WTC11 (cell line): ENCODE results near the gene FAM20A. TPM values are rescaled to one million over a fixed set of nuclear protein-coding genes. Genes with fewer than 3 reads are reported as not detected.

Experiments used
- ATAC-seq: fragments of 200-7000 bp; cut with Tn5 transposase; 2 replicates; pipeline ENCODE4 v1.10.0; 2021; ENCODE audit warnings: mild to moderate bottlenecking, moderate library complexity
- CTCF ChIA-PET: fragments of 300-600 bp; sonication (Branson Sonifier 250); formaldehyde crosslinking; loops from one replicate; lab custom pipeline; 2021; ENCODE audit warnings: antibody characterized with exemption; lab: Charles Lee
- POLR2A ChIA-PET: fragments of 350-600 bp; sonication (Branson Sonifier 250); formaldehyde crosslinking; loops from one replicate; lab custom pipeline; 2021; ENCODE audit warnings: antibody characterized with exemption; lab: Charles Lee
- DNase-seq: peaks from one replicate; pipeline ENCODE4 v3.0.0; 2021; ENCODE audit warnings: low spot score
- H3K27ac Mint-ChIP-seq: 2 replicates; pipeline ENCODE4 v1.8.0; 2021; ENCODE audit warnings: mixed read lengths
- H3K27me3 Mint-ChIP-seq: 2 replicates; pipeline ENCODE4 v1.8.0; 2021; ENCODE audit warnings: low read depth, mild to moderate bottlenecking, moderate library complexity, mixed read lengths
- H3K36me3 Mint-ChIP-seq: 2 replicates; pipeline ENCODE4 v1.8.0; 2021; ENCODE audit warnings: mixed read lengths
- H3K4me1 Mint-ChIP-seq: 2 replicates; pipeline ENCODE4 v1.8.0; 2022; ENCODE audit warnings: mixed read lengths
- H3K4me3 Mint-ChIP-seq: 2 replicates; pipeline ENCODE4 v1.8.0; 2021; ENCODE audit warnings: mild to moderate bottlenecking, moderate library complexity, mixed read lengths
- H3K9me3 Mint-ChIP-seq: 2 replicates; pipeline ENCODE4 v1.8.0; 2021; ENCODE audit warnings: mixed read lengths
- E2F1 ChIP-seq: sonication (generic); formaldehyde crosslinking; IDR thresholded peaks from 2 replicates; pipeline ENCODE4 v1.8.0; 2022; ENCODE audit warnings: mild to moderate bottlenecking, missing genetic modification reagents
- E2F5 ChIP-seq: sonication (generic); formaldehyde crosslinking; IDR thresholded peaks from 2 replicates; pipeline ENCODE4 v1.8.1; 2022; ENCODE audit warnings: mild to moderate bottlenecking, moderate library complexity, missing genetic modification reagents
- GTF2I ChIP-seq: fragments of 250-450 bp; sonication (Bioruptor Pico); conservative IDR thresholded peaks from 2 replicates; pipeline ENCODE4 v1.4.0; 2021; ENCODE audit warnings: mild to moderate bottlenecking
- IRF2 ChIP-seq: sonication (generic); formaldehyde crosslinking; IDR thresholded peaks from 2 replicates; pipeline ENCODE4 v1.8.0; 2022; ENCODE audit warnings: low read depth, missing genetic modification reagents, borderline replicate concordance
- KAT7 ChIP-seq: sonication (generic); formaldehyde crosslinking; IDR thresholded peaks from 2 replicates; pipeline ENCODE4 v1.8.1; 2023; ENCODE audit warnings: missing genetic modification reagents, mild to moderate bottlenecking, borderline replicate concordance
- MAX ChIP-seq: sonication (generic); formaldehyde crosslinking; IDR thresholded peaks from 2 replicates; pipeline ENCODE4 v1.8.0; 2022; ENCODE audit warnings: mild to moderate bottlenecking, missing genetic modification reagents
- NR2C2 ChIP-seq: sonication (generic); formaldehyde crosslinking; IDR thresholded peaks from 2 replicates; pipeline ENCODE4 v1.8.0; 2022; ENCODE audit warnings: mild to moderate bottlenecking, missing genetic modification reagents
- OVOL2 ChIP-seq: fragments of 250-450 bp; sonication (Bioruptor Pico); IDR thresholded peaks from 2 replicates; pipeline ENCODE4 v1.9.0; 2021; ENCODE audit warnings: mild to moderate bottlenecking, borderline replicate concordance
- SOX15 ChIP-seq: fragments of 250-450 bp; sonication (Bioruptor Pico); IDR thresholded peaks from 2 replicates; pipeline ENCODE4 v1.9.0; 2021; ENCODE audit warnings: mild to moderate bottlenecking
- SP1 ChIP-seq: sonication (generic); formaldehyde crosslinking; conservative IDR thresholded peaks from 2 replicates; pipeline ENCODE4 v1.8.1; 2022; ENCODE audit warnings: missing genetic modification reagents
- TEAD4 ChIP-seq: sonication (generic); formaldehyde crosslinking; IDR thresholded peaks from 2 replicates; pipeline ENCODE4 v1.8.0; 2022; ENCODE audit warnings: mild to moderate bottlenecking, missing genetic modification reagents
- ZBTB21 ChIP-seq: sonication (generic); formaldehyde crosslinking; IDR thresholded peaks from 2 replicates; pipeline ENCODE4 v1.8.1; 2023; ENCODE audit warnings: mild to moderate bottlenecking, missing genetic modification reagents, borderline replicate concordance
- ZNF232 ChIP-seq: sonication (generic); formaldehyde crosslinking; IDR thresholded peaks from 2 replicates; pipeline ENCODE4 v1.8.0; 2022; ENCODE audit warnings: mild to moderate bottlenecking, missing genetic modification reagents
- ZNF396 ChIP-seq: fragments of 250-450 bp; sonication (Bioruptor Pico); IDR thresholded peaks from 2 replicates; pipeline ENCODE4 v1.8.0; 2021; ENCODE audit warnings: mild to moderate bottlenecking, moderate library complexity, borderline replicate concordance
- total RNA-seq: library from RNA; stranded (reverse); gene quantifications from 3 replicates; pipeline ENCODE4 v1.2.3, GENCODE V29; 2021
- TF ChIP-seq, protein P1 (sequence below): sonication (generic); formaldehyde crosslinking; IDR thresholded peaks from 2 replicates; pipeline ENCODE4 v1.8.1; 2022; ENCODE audit warnings: missing genetic modification reagents, borderline replicate concordance
- TF ChIP-seq, protein P2 (sequence below): fragments of 250-450 bp; sonication (Bioruptor Pico); IDR thresholded peaks from 2 replicates; pipeline ENCODE4 v1.9.0; 2021; ENCODE audit warnings: mild to moderate bottlenecking
- TF ChIP-seq, protein P3 (sequence below): sonication (generic); formaldehyde crosslinking; IDR thresholded peaks from 2 replicates; pipeline ENCODE4 v1.8.1; 2022; ENCODE audit warnings: mild to moderate bottlenecking, missing genetic modification reagents, moderate library complexity, borderline replicate concordance
- TF ChIP-seq, protein P4 (sequence below): sonication (generic); formaldehyde crosslinking; IDR thresholded peaks from 2 replicates; pipeline ENCODE4 v1.8.1; 2023; ENCODE audit warnings: mild to moderate bottlenecking, moderate library complexity, missing genetic modification reagents

The FAM20A gene
- total RNA-seq, 1 experiment from 2014 or later, result 5.8 TPM

DNA sequence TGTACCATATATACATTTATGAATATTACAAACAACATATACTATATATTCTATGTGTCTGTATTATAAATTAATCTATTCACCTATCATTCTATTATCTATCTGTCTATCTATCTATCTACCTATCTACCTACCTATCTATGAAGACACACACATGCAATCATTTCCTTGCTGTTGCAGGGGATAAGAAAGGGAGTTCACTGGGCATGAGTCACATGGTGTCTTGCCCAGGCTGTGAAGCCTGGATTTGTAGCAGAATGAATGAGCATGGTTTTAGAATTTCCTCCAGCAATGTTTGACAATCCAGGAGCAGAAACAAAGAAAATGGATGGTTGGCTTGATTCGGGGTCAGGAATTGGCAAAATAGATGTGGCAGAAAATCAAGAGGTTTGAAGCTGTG, 23.2 kb upstream of the FAM20A start (continued):
- TF ChIP-seq KAT7 (CRISPR knock-in tag) (no peak), GTF2I (no peak), ZNF232 (CRISPR knock-in tag) (no peak)
- TF ChIP-seq, protein P1, sequence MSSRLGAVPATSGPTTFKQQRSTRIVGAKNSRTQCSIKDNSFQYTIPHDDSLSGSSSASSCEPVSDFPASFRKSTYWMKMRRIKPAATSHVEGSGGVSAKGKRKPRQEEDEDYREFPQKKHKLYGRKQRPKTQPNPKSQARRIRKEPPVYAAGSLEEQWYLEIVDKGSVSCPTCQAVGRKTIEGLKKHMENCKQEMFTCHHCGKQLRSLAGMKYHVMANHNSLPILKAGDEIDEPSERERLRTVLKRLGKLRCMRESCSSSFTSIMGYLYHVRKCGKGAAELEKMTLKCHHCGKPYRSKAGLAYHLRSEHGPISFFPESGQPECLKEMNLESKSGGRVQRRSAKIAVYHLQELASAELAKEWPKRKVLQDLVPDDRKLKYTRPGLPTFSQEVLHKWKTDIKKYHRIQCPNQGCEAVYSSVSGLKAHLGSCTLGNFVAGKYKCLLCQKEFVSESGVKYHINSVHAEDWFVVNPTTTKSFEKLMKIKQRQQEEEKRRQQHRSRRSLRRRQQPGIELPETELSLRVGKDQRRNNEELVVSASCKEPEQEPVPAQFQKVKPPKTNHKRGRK, result no peak

DNA sequence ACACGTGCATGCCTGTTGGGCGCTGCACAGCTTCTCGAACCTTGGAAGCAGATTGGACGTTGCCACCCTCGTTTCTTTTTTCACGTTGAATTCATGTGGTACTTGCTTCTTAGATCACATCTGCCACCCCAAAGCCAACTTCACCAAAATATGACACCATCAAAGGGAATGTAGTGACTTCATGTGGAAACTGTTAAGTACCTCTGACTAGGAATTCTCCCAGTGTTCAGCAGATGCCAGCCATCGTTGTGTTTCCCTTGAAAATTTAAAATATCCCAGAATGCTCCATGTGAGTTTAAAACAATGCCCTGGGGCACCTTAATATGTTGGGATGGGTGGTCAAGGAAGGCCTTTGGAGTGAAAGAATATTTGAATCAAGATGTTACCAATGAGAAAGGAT, 22.6 kb upstream of the FAM20A start:
- no peaks in the 10 kb centered on the region for H3K36me3 Mint-ChIP-seq
- peaks cover 8% of the 10 kb centered on the region for H3K9me3 Mint-ChIP-seq
- ChIA-PET CTCF (no interaction called here), POLR2A (no interaction called here)
- DNase-seq (no peak), ATAC-seq (no peak)
- no peak overlapping the region for H3K4me3 Mint-ChIP-seq
- H3K4me1 Mint-ChIP-seq, result peaks cover 8% of the 10 kb centered on the region
- no peak overlapping the region for H3K27ac Mint-ChIP-seq
- H3K27me3 Mint-ChIP-seq, result no peaks in the 10 kb centered on the region
- no peak for TF ChIP-seq SOX15

DNA sequence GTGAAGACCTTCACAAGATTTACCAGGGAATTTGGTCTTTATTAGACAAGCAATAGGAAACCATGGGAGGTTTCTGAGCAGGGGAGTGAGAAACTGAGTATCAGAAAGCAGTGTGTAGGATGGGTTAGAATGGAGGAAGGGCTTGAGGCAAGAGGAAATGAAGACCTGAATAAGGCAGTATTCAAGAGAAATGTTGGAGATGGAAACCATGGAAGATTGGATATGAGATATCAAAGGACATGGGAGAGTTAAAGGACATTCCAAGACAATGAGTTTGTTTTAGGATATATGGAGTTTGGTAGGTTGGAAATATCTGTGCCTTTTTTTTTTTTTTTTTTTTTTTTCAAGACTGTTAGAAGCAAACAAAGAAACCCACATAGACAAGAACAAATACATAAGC, 21.3 kb upstream of the FAM20A start:
- TF ChIP-seq ZBTB21, result no peak
- TF ChIP-seq ZNF396 (CRISPR knock-in tag), result no peak
- no peak for TF ChIP-seq IRF2 (CRISPR knock-in tag)
- TF ChIP-seq, protein P2, sequence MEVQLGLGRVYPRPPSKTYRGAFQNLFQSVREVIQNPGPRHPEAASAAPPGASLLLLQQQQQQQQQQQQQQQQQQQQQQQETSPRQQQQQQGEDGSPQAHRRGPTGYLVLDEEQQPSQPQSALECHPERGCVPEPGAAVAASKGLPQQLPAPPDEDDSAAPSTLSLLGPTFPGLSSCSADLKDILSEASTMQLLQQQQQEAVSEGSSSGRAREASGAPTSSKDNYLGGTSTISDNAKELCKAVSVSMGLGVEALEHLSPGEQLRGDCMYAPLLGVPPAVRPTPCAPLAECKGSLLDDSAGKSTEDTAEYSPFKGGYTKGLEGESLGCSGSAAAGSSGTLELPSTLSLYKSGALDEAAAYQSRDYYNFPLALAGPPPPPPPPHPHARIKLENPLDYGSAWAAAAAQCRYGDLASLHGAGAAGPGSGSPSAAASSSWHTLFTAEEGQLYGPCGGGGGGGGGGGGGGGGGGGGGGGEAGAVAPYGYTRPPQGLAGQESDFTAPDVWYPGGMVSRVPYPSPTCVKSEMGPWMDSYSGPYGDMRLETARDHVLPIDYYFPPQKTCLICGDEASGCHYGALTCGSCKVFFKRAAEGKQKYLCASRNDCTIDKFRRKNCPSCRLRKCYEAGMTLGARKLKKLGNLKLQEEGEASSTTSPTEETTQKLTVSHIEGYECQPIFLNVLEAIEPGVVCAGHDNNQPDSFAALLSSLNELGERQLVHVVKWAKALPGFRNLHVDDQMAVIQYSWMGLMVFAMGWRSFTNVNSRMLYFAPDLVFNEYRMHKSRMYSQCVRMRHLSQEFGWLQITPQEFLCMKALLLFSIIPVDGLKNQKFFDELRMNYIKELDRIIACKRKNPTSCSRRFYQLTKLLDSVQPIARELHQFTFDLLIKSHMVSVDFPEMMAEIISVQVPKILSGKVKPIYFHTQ (CRISPR knock-in tag), result no peak
- TF ChIP-seq, protein P3, sequence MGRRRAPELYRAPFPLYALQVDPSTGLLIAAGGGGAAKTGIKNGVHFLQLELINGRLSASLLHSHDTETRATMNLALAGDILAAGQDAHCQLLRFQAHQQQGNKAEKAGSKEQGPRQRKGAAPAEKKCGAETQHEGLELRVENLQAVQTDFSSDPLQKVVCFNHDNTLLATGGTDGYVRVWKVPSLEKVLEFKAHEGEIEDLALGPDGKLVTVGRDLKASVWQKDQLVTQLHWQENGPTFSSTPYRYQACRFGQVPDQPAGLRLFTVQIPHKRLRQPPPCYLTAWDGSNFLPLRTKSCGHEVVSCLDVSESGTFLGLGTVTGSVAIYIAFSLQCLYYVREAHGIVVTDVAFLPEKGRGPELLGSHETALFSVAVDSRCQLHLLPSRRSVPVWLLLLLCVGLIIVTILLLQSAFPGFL, result no peak
- TF ChIP-seq, protein P4, sequence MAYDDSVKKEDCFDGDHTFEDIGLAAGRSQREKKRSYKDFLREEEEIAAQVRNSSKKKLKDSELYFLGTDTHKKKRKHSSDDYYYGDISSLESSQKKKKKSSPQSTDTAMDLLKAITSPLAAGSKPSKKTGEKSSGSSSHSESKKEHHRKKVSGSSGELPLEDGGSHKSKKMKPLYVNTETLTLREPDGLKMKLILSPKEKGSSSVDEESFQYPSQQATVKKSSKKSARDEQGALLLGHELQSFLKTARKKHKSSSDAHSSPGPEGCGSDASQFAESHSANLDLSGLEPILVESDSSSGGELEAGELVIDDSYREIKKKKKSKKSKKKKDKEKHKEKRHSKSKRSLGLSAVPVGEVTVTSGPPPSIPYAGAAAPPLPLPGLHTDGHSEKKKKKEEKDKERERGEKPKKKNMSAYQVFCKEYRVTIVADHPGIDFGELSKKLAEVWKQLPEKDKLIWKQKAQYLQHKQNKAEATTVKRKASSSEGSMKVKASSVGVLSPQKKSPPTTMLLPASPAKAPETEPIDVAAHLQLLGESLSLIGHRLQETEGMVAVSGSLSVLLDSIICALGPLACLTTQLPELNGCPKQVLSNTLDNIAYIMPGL (CRISPR knock-in tag), result no peak
- TF ChIP-seq OVOL2 (CRISPR knock-in tag), result no peak
- TF ChIP-seq TEAD4, result no peak
- TF ChIP-seq MAX (CRISPR knock-in tag), result no peak
- TF ChIP-seq SP1, result no peak
- TF ChIP-seq NR2C2 (CRISPR knock-in tag), result no peak
- no peak for TF ChIP-seq E2F5 (CRISPR knock-in tag)
- TF ChIP-seq E2F1 (CRISPR knock-in tag), result no peak
- TF ChIP-seq, all 79 proteins: peak for 0
- H3K4me1 Mint-ChIP-seq, result peaks cover 7% of the 10 kb centered on the region

More for the DNA sequence above, 21.3 kb upstream of the FAM20A start:
- CTCF ChIA-PET, result interaction anchor here (1.0 kb wide), 1 partner anchor 8 kb away, joined by 5 read pairs; no protein-coding TSS in a partner anchor
- Mint-ChIP-seq H3K27ac (no peak overlapping the region), H3K36me3 (no peaks in the 10 kb centered on the region), H3K27me3 (no peaks in the 10 kb centered on the region), H3K4me3 (no peak overlapping the region), H3K9me3 (peaks cover 19% of the 10 kb centered on the region)
- DNase-seq (no peak), ATAC-seq (no peak)
- POLR2A ChIA-PET, result no interaction called here
